HEK293 (cell line): ENCODE data around the gene DHRS7.

ENCODE experiments used
- CTCF ChIA-PET: fragments of 350-600 bp; formaldehyde crosslinking; extraction: SDS; loops from one replicate; lab custom pipeline; 2021; ENCODE audit warnings: antibody characterized with exemption; lab: Yijun Ruan, JAX
- POLR2A ChIA-PET: fragments of 300-600 bp; formaldehyde crosslinking; extraction: SDS; loops from one replicate; lab custom pipeline; 2020; ENCODE audit warnings: antibody characterized with exemption, inconsistent platforms; lab: Yijun Ruan, JAX
- H3K27ac ChIP-seq: fragments of 200-500 bp; sonication (Bioruptor generic); 2 replicates; pipeline ENCODE4 v1.5.1; 2014; ENCODE audit warnings: low read depth, low read length, control low read depth, inconsistent platforms; ENCODE audit errors: extremely low read depth
- H3K36me3 ChIP-seq, 2 experiments: fragments of 200-500 bp in 1 of 2; sonication (Bioruptor generic) in 1 of 2; 1 replicate in 1 of 2; 2 replicates in 1 of 2; pipeline ENCODE4 v1.5.1; 2014 to 2017; ENCODE audit warnings: inconsistent platforms in 2 of 2, low read length in 2 of 2; ENCODE audit not compliant: control insufficient read depth in 2 of 2, insufficient read depth in 1 of 2
- H3K4me1 ChIP-seq: fragments of 200-500 bp; sonication (Bioruptor generic); 2 replicates; pipeline ENCODE4 v1.5.1; 2014; ENCODE audit warnings: mild to moderate bottlenecking, low read length, inconsistent platforms; ENCODE audit not compliant: control insufficient read depth, insufficient read depth
- H3K4me3 ChIP-seq: 2 replicates; pipeline ENCODE4 v1.5.1; 2011; ENCODE audit warnings: low read depth, mild to moderate bottlenecking, control low read depth, low read length, moderate library complexity
- H3K9me3 ChIP-seq: fragments of 200-500 bp; sonication (Bioruptor generic); 2 replicates; pipeline ENCODE4 v1.5.1; 2014; ENCODE audit warnings: low read depth, low read length, inconsistent platforms; ENCODE audit not compliant: control insufficient read depth, insufficient read depth
- BCL11B ChIP-seq: fragments of 450-650 bp; formaldehyde crosslinking; IDR thresholded peaks from 2 replicates; pipeline ENCODE4 v1.5.1; 2016; ENCODE audit warnings: low read depth, missing biosample characterization, missing genetic modification characterization
- KLF7 ChIP-seq: fragments of 450-650 bp; formaldehyde crosslinking; IDR thresholded peaks from 2 replicates; pipeline ENCODE4 v1.5.1; 2016; ENCODE audit warnings: missing biosample characterization, missing genetic modification characterization, borderline replicate concordance
- KLF9 ChIP-seq: fragments of 450-650 bp; formaldehyde crosslinking; IDR thresholded peaks from 2 replicates; pipeline ENCODE4 v1.5.1; 2016; ENCODE audit warnings: missing biosample characterization, missing genetic modification characterization, low read depth
- PRDM1 ChIP-seq: fragments of 450-650 bp; formaldehyde crosslinking; IDR thresholded peaks from 2 replicates; pipeline ENCODE4; 2016; ENCODE audit warnings: missing biosample characterization, missing genetic modification characterization
- TRIM28 ChIP-seq: IDR thresholded peaks from 2 replicates; pipeline ENCODE4 v1.6.1; 2011; ENCODE audit warnings: low read length, control low read depth, borderline replicate concordance
- ZBTB21 ChIP-seq: fragments of 450-650 bp; formaldehyde crosslinking; IDR thresholded peaks from 2 replicates; pipeline ENCODE4 v1.5.1; 2017; ENCODE audit warnings: missing biosample characterization, missing genetic modification characterization
- ZBTB8A ChIP-seq: fragments of 450-650 bp; formaldehyde crosslinking; IDR thresholded peaks from 2 replicates; pipeline ENCODE4 v1.5.1; 2016; ENCODE audit warnings: missing biosample characterization, missing genetic modification characterization
- ZEB2 ChIP-seq: fragments of 450-650 bp; formaldehyde crosslinking; IDR thresholded peaks from 2 replicates; pipeline ENCODE4 v1.5.1; 2016; ENCODE audit warnings: missing biosample characterization, missing genetic modification characterization
- ZFHX2 ChIP-seq: fragments of 450-650 bp; formaldehyde crosslinking; conservative IDR thresholded peaks from 2 replicates; pipeline ENCODE4 v1.5.1; 2016; ENCODE audit warnings: missing biosample characterization, missing genetic modification characterization
- ZNF121 ChIP-seq: fragments of 450-650 bp; formaldehyde crosslinking; IDR thresholded peaks from 2 replicates; pipeline ENCODE4 v1.5.1; 2016; ENCODE audit warnings: missing biosample characterization, missing genetic modification characterization
- ZNF140 ChIP-seq: fragments of 450-650 bp; formaldehyde crosslinking; IDR thresholded peaks from 2 replicates; pipeline ENCODE4 v1.5.1; 2016; ENCODE audit warnings: missing biosample characterization, missing genetic modification characterization
- ZNF16 ChIP-seq: fragments of 450-650 bp; formaldehyde crosslinking; IDR thresholded peaks from 2 replicates; pipeline ENCODE4 v1.5.1; 2016; ENCODE audit warnings: low read depth, missing biosample characterization, missing genetic modification characterization
- ZNF184 ChIP-seq: fragments of 450-650 bp; IDR thresholded peaks from 2 replicates; pipeline ENCODE4 v1.5.1; 2018; ENCODE audit warnings: missing biosample characterization, mild to moderate bottlenecking, missing genetic modification characterization
- ZNF239 ChIP-seq: fragments of 450-650 bp; formaldehyde crosslinking; IDR thresholded peaks from 2 replicates; pipeline ENCODE4 v1.5.1; 2016; ENCODE audit warnings: missing biosample characterization, missing genetic modification characterization
- ZNF302 ChIP-seq: fragments of 450-650 bp; formaldehyde crosslinking; IDR thresholded peaks from 2 replicates; pipeline ENCODE4 v1.5.1; 2016; ENCODE audit warnings: missing biosample characterization, missing genetic modification characterization, low read depth
- ZNF433 ChIP-seq: fragments of 450-650 bp; formaldehyde crosslinking; IDR thresholded peaks from 2 replicates; pipeline ENCODE4 v1.5.1; 2016; ENCODE audit warnings: missing biosample characterization, missing genetic modification characterization, low read depth
- ZNF501 ChIP-seq: fragments of 450-650 bp; formaldehyde crosslinking; IDR thresholded peaks from 2 replicates; pipeline ENCODE4 v1.5.1; 2016; ENCODE audit warnings: missing biosample characterization, missing genetic modification characterization
- ZNF600 ChIP-seq: fragments of 450-650 bp; formaldehyde crosslinking; IDR thresholded peaks from 2 replicates; pipeline ENCODE4 v1.5.1; 2016; ENCODE audit warnings: missing biosample characterization, missing genetic modification characterization
- ZNF623 ChIP-seq: fragments of 450-650 bp; formaldehyde crosslinking; IDR thresholded peaks from 2 replicates; pipeline ENCODE4 v1.5.1; 2016; ENCODE audit warnings: missing biosample characterization, missing genetic modification characterization
- ZNF629 ChIP-seq: fragments of 450-650 bp; formaldehyde crosslinking; IDR thresholded peaks from 2 replicates; pipeline ENCODE4 v1.5.1; 2017; ENCODE audit warnings: missing biosample characterization, missing genetic modification characterization
- ZNF654 ChIP-seq: fragments of 450-650 bp; formaldehyde crosslinking; IDR thresholded peaks from 2 replicates; pipeline ENCODE4 v1.5.1; 2016; ENCODE audit warnings: low read depth, missing biosample characterization, missing genetic modification characterization
- ZNF660 ChIP-seq: fragments of 450-650 bp; IDR thresholded peaks from 2 replicates; pipeline ENCODE4 v1.5.1; 2018; ENCODE audit warnings: missing biosample characterization, mild to moderate bottlenecking, missing genetic modification characterization
- ZNF677 ChIP-seq: fragments of 450-650 bp; IDR thresholded peaks from 2 replicates; pipeline ENCODE4 v1.5.0; 2018; ENCODE audit warnings: missing biosample characterization, mild to moderate bottlenecking, missing genetic modification characterization, moderate library complexity
- ZNF777 ChIP-seq: fragments of 450-650 bp; formaldehyde crosslinking; IDR thresholded peaks from 2 replicates; pipeline ENCODE4 v1.5.1; 2017; ENCODE audit warnings: missing biosample characterization, missing genetic modification characterization, borderline replicate concordance
- ZNF792 ChIP-seq: fragments of 450-650 bp; formaldehyde crosslinking; IDR thresholded peaks from 2 replicates; pipeline ENCODE4 v1.5.1; 2016; ENCODE audit warnings: missing biosample characterization, missing genetic modification characterization
- ZNF830 ChIP-seq: fragments of 450-650 bp; IDR thresholded peaks from 2 replicates; pipeline ENCODE4 v1.5.0; 2018; ENCODE audit warnings: missing biosample characterization, missing genetic modification characterization, low read depth, mild to moderate bottlenecking, moderate library complexity
- TF ChIP-seq, protein P1 (sequence below): fragments of 450-650 bp; formaldehyde crosslinking; IDR thresholded peaks from 2 replicates; pipeline ENCODE4 v1.5.1; 2016; ENCODE audit warnings: missing biosample characterization, missing genetic modification characterization
- TF ChIP-seq, protein P2 (sequence below): fragments of 450-650 bp; formaldehyde crosslinking; IDR thresholded peaks from 2 replicates; pipeline ENCODE4 v1.5.1; 2016; ENCODE audit warnings: missing biosample characterization, missing genetic modification characterization, low read depth
- TF ChIP-seq, protein P3 (sequence below): fragments of 450-650 bp; formaldehyde crosslinking; IDR thresholded peaks from 2 replicates; pipeline ENCODE4 v1.5.1; 2016; ENCODE audit warnings: missing biosample characterization, missing genetic modification characterization
- TF ChIP-seq, protein P4 (sequence below): fragments of 450-650 bp; IDR thresholded peaks from 2 replicates; pipeline ENCODE4 v1.5.1; 2018; ENCODE audit warnings: missing biosample characterization, mild to moderate bottlenecking, missing genetic modification characterization

DHRS7 gene

DNA sequence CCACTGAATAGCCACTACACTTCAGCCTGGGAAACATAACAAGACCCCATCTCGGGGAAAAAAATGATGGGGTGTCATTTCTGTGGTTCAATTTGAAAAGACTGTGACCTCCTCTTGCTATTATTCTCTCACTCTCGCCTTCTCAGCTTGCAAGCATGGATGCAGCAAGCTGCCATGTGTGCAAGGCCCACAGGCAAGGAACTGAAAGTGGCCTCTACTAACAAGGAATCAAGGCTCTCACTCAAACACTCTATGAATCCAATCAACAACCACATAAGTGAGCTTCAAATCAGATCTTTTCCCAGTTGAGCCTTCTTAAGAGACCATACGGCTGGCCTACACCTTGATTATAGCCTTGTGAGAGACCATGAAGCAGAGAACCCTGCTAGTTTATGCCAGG lies 17.9 kb upstream of the DHRS7 start:
- Histone ChIP-seq H3K4me3 (no peak overlapping the region), H3K9me3 (no peaks in the 10 kb centered on the region), H3K4me1 (no peaks in the 10 kb centered on the region; the same call in 1 of the 2 replicates), H3K27ac (no peak overlapping the region), H3K36me3 (no peaks in the 10 kb centered on the region)
- TF ChIP-seq ZEB2: no peak
- TF ChIP-seq ZNF654 (tag by site-specific recombination): no peak
- no peak for TF ChIP-seq ZNF16 (tag by site-specific recombination)
- TF ChIP-seq, protein P1, sequence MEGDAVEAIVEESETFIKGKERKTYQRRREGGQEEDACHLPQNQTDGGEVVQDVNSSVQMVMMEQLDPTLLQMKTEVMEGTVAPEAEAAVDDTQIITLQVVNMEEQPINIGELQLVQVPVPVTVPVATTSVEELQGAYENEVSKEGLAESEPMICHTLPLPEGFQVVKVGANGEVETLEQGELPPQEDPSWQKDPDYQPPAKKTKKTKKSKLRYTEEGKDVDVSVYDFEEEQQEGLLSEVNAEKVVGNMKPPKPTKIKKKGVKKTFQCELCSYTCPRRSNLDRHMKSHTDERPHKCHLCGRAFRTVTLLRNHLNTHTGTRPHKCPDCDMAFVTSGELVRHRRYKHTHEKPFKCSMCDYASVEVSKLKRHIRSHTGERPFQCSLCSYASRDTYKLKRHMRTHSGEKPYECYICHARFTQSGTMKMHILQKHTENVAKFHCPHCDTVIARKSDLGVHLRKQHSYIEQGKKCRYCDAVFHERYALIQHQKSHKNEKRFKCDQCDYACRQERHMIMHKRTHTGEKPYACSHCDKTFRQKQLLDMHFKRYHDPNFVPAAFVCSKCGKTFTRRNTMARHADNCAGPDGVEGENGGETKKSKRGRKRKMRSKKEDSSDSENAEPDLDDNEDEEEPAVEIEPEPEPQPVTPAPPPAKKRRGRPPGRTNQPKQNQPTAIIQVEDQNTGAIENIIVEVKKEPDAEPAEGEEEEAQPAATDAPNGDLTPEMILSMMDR: no peak
- TF ChIP-seq ZNF660 (tag by site-specific recombination): no peak
- TF ChIP-seq PRDM1 (tag by site-specific recombination): no peak
- TF ChIP-seq ZNF792 (tag by site-specific recombination): no peak
- TF ChIP-seq, protein P2, sequence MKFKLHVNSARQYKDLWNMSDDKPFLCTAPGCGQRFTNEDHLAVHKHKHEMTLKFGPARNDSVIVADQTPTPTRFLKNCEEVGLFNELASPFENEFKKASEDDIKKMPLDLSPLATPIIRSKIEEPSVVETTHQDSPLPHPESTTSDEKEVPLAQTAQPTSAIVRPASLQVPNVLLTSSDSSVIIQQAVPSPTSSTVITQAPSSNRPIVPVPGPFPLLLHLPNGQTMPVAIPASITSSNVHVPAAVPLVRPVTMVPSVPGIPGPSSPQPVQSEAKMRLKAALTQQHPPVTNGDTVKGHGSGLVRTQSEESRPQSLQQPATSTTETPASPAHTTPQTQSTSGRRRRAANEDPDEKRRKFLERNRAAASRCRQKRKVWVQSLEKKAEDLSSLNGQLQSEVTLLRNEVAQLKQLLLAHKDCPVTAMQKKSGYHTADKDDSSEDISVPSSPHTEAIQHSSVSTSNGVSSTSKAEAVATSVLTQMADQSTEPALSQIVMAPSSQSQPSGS (tag by site-specific recombination): no peak
- TF ChIP-seq ZNF777: no peak
- no peak for TF ChIP-seq ZNF121 (tag by site-specific recombination)
- TF ChIP-seq, protein P3, sequence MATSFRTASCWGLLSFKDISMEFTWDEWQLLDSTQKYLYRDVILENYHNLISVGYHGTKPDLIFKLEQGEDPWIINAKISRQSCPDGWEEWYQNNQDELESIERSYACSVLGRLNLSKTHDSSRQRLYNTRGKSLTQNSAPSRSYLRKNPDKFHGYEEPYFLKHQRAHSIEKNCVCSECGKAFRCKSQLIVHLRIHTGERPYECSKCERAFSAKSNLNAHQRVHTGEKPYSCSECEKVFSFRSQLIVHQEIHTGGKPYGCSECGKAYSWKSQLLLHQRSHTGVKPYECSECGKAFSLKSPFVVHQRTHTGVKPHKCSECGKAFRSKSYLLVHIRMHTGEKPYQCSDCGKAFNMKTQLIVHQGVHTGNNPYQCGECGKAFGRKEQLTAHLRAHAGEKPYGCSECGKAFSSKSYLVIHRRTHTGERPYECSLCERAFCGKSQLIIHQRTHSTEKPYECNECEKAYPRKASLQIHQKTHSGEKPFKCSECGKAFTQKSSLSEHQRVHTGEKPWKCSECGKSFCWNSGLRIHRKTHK: no peak
- TF ChIP-seq ZNF140 (tag by site-specific recombination): no peak
- no peak for TF ChIP-seq ZNF830 (tag by site-specific recombination)
- no peak for TF ChIP-seq ZNF239 (tag by site-specific recombination)
- TF ChIP-seq ZNF629 (tag by site-specific recombination): no peak
- no peak for TF ChIP-seq ZBTB8A
- no peak for TF ChIP-seq ZNF677 (tag by site-specific recombination)
- TF ChIP-seq ZNF302 (tag by site-specific recombination): no peak
- TF ChIP-seq ZNF433 (tag by site-specific recombination): no peak
- no peak for TF ChIP-seq TRIM28
- POLR2A ChIA-PET: no interaction called here
- CTCF ChIA-PET: interaction anchor here (0.6 to 5.2 kb wide), 13 partner anchors 8 to 491 kb away, joined by 3 to 73 read pairs (median 4); no protein-coding TSS in a partner anchor

DNA sequence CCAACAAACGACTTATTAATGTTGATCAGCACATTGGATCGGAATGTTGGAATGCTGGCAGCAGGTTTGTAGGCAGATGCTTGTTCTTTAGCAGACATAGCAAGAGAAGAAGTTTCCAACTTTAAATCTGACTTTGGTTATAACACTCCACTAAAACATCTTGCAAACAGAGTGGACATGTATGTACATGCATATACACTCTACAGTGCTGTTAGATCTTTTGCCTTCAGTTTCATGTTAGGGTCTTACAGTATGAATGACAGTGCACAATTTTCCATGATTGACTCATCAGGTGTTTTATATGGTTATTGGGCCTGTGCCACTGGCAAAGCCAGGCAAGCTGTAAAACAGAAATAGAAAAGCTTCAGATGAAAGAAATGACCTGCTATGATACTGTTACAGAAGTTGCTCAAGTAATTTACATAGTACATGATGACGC lies 14.3 kb upstream of the DHRS7 start:
- ChIA-PET POLR2A (no interaction called here), CTCF (interaction anchor here (1.0 to 1.3 kb wide), 3 partner anchors 113 to 282 kb away, joined by 3 to 7 read pairs (median 4); no protein-coding TSS in a partner anchor)
- no peaks in the 10 kb centered on the region for H3K36me3 ChIP-seq
- H3K4me1 ChIP-seq: no peaks in the 10 kb centered on the region
- H3K27ac ChIP-seq: no peak overlapping the region
- H3K4me3 ChIP-seq: no peak overlapping the region
- no peaks in the 10 kb centered on the region for H3K9me3 ChIP-seq
- TF ChIP-seq ZBTB21 (tag by site-specific recombination) (no peak), ZNF501 (no peak), BCL11B (tag by site-specific recombination) (no peak), KLF9 (tag by site-specific recombination) (no peak), KLF7 (no peak), ZNF184 (tag by site-specific recombination) (no peak), ZNF600 (tag by site-specific recombination) (no peak), ZFHX2 (no peak), ZNF623 (tag by site-specific recombination) (no peak)
- TF ChIP-seq, protein P1: no peak
- TF ChIP-seq, protein P4, sequence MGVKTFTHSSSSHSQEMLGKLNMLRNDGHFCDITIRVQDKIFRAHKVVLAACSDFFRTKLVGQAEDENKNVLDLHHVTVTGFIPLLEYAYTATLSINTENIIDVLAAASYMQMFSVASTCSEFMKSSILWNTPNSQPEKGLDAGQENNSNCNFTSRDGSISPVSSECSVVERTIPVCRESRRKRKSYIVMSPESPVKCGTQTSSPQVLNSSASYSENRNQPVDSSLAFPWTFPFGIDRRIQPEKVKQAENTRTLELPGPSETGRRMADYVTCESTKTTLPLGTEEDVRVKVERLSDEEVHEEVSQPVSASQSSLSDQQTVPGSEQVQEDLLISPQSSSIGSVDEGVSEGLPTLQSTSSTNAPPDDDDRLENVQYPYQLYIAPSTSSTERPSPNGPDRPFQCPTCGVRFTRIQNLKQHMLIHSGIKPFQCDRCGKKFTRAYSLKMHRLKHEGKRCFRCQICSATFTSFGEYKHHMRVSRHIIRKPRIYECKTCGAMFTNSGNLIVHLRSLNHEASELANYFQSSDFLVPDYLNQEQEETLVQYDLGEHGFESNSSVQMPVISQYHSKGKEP (tag by site-specific recombination): no peak
